ENCODE results near the gene GPA33.

GPA33 gene

GRCh38 chr1:167118188-167118587 is 28.0 kb upstream of the GPA33 start:
- in situ Hi-C loops (cut with HindIII; ENCODE audit: low sequenced_read_pairs): loop anchor here (5.0 kb wide), 1 partner anchor 84 kb away; no protein-coding TSS in a partner anchor

- in situ Hi-C loops (cut with HindIII; ENCODE audit: low sequenced_read_pairs): loop anchor here (5.0 kb wide), 1 partner anchor 85 kb away; no protein-coding TSS in a partner anchor
Measured at GRCh38 chr1:167117225-167117624, 27.0 kb upstream of the GPA33 start.

GRCh38 chr1:167116174-167116573 is 26.0 kb upstream of the GPA33 start:
- in situ Hi-C loops (cut with HindIII; ENCODE audit: low sequenced_read_pairs): loop anchor here (5.0 kb wide), 1 partner anchor 86 kb away; no protein-coding TSS in a partner anchor

- in situ Hi-C loops (cut with HindIII; ENCODE audit: low sequenced_read_pairs): loop anchor here (5.0 kb wide), 1 partner anchor 87 kb away; no protein-coding TSS in a partner anchor
Measured at GRCh38 chr1:167115655-167116054, 25.5 kb upstream of the GPA33 start.

GRCh38 chr1:167114725-167115124 is 24.5 kb upstream of the GPA33 start:
- in situ Hi-C loops (cut with HindIII; ENCODE audit: low sequenced_read_pairs): loop anchor here (5.0 kb wide), 1 partner anchor 88 kb away; no protein-coding TSS in a partner anchor

GRCh38 chr1:167111868-167112709 is 21.9 kb upstream of the GPA33 start:
- in situ Hi-C loops (cut with HindIII; ENCODE audit: low sequenced_read_pairs): no loop called here

GRCh38 chr1:167110586-167110985 is 20.4 kb upstream of the GPA33 start:
- in situ Hi-C loops (cut with HindIII; ENCODE audit: low sequenced_read_pairs): no loop called here

- in situ Hi-C loops (cut with HindIII; ENCODE audit: low sequenced_read_pairs): no loop called here
Measured at GRCh38 chr1:167109125-167109524, 18.9 kb upstream of the GPA33 start.

GRCh38 chr1:167107456-167107855 is 17.3 kb upstream of the GPA33 start:
- in situ Hi-C loops (cut with HindIII; ENCODE audit: low sequenced_read_pairs): no loop called here

GRCh38 chr1:167106119-167106461 is 15.9 kb upstream of the GPA33 start:
- in situ Hi-C loops (cut with HindIII; ENCODE audit: low sequenced_read_pairs): no loop called here

- in situ Hi-C loops (cut with HindIII; ENCODE audit: low sequenced_read_pairs): no loop called here
Measured at GRCh38 chr1:167105271-167106118, 15.3 kb upstream of the GPA33 start.

- in situ Hi-C loops (cut with HindIII; ENCODE audit: low sequenced_read_pairs): no loop called here
Measured at GRCh38 chr1:167104256-167104633, 14.1 kb upstream of the GPA33 start.

- in situ Hi-C loops (cut with HindIII; ENCODE audit: low sequenced_read_pairs): no loop called here
Measured at GRCh38 chr1:167102906-167103573, 12.9 kb upstream of the GPA33 start.

GRCh38 chr1:167101754-167102153 is 11.6 kb upstream of the GPA33 start:
- in situ Hi-C loops (cut with HindIII; ENCODE audit: low sequenced_read_pairs): no loop called here

GRCh38 chr1:167100730-167101129 is 10.6 kb upstream of the GPA33 start:
- in situ Hi-C loops (cut with HindIII; ENCODE audit: low sequenced_read_pairs): no loop called here

GRCh38 chr1:167099851-167100250 is 9.7 kb upstream of the GPA33 start:
- in situ Hi-C loops (cut with HindIII; ENCODE audit: low sequenced_read_pairs): no loop called here

GRCh38 chr1:167095368-167095767 is 5.2 kb upstream of the GPA33 start:
- in situ Hi-C loops (cut with HindIII; ENCODE audit: low sequenced_read_pairs): no loop called here

GRCh38 chr1:167094690-167095089 is 4.5 kb upstream of the GPA33 start:
- in situ Hi-C loops (cut with HindIII; ENCODE audit: low sequenced_read_pairs): no loop called here

- in situ Hi-C loops (cut with HindIII; ENCODE audit: low sequenced_read_pairs): no loop called here
Measured at GRCh38 chr1:167093846-167094516, 3.8 kb upstream of the GPA33 start, which contains the start of gene STYXL2. Gene STYXL2, plus strand, starts transcription at chr1:167094075. Its CDS starts 775 bp downstream, at chr1:167094850.

GRCh38 chr1:167092653-167093052 is 2.5 kb upstream of the GPA33 start:
- in situ Hi-C loops (cut with HindIII; ENCODE audit: low sequenced_read_pairs): no loop called here

- in situ Hi-C loops (cut with HindIII; ENCODE audit: low sequenced_read_pairs): no loop called here
Measured at GRCh38 chr1:167089939-167090313, 251 bp downstream of the GPA33 start.
